ENCODE results near the gene KRT82.

GRCh38 chr12:52440821-52441319, 34.7 kb upstream of the KRT82 start:
- no peak for TF ChIP-seq CTCF (conservative IDR thresholded peaks at IDR 0.05; ENCODE audit: low read length)
- no peak for TF ChIP-seq EZH2phosphoT487 (IDR thresholded peaks at IDR 0.05; ENCODE audit: borderline replicate concordance, low read depth, low read length)
